ENCODE data around the gene PEDS1. TPM values are rescaled to one million over a fixed set of nuclear protein-coding genes. Genes with fewer than 3 reads are reported as not detected.

PEDS1 gene
- total and polyA plus RNA-seq, 2 of the 13 experiments (the other 11 are each of a cell fraction or from before 2014, with no cell fraction given), result 30.5 to 93.9 TPM

DNA sequence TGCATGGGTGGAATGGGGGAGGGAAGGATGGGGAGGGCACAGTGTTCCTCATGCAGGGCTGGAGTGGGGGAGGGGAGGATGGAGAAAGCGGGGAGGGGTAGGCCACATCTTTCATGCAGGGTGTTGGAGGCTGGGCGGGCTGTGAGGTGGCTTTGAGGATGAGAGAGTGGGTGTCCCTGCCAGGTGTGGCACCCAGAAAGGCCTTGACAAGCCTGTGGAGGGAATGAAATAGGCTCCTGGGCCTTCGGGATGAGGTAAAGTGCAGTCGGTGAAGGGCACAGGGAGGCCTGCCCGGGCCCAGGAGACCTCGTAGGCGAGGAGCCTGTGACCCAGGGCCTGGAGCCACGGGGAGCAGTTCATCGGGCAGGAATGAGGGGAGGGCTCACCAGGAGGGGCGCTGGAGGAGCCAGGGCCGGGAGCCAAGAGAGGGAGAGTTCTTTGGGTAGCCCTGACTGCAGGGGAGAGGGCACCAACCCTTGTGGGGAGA, 44.7 kb upstream of the PEDS1 start (continued):
- TF ChIP-seq, protein P1, sequence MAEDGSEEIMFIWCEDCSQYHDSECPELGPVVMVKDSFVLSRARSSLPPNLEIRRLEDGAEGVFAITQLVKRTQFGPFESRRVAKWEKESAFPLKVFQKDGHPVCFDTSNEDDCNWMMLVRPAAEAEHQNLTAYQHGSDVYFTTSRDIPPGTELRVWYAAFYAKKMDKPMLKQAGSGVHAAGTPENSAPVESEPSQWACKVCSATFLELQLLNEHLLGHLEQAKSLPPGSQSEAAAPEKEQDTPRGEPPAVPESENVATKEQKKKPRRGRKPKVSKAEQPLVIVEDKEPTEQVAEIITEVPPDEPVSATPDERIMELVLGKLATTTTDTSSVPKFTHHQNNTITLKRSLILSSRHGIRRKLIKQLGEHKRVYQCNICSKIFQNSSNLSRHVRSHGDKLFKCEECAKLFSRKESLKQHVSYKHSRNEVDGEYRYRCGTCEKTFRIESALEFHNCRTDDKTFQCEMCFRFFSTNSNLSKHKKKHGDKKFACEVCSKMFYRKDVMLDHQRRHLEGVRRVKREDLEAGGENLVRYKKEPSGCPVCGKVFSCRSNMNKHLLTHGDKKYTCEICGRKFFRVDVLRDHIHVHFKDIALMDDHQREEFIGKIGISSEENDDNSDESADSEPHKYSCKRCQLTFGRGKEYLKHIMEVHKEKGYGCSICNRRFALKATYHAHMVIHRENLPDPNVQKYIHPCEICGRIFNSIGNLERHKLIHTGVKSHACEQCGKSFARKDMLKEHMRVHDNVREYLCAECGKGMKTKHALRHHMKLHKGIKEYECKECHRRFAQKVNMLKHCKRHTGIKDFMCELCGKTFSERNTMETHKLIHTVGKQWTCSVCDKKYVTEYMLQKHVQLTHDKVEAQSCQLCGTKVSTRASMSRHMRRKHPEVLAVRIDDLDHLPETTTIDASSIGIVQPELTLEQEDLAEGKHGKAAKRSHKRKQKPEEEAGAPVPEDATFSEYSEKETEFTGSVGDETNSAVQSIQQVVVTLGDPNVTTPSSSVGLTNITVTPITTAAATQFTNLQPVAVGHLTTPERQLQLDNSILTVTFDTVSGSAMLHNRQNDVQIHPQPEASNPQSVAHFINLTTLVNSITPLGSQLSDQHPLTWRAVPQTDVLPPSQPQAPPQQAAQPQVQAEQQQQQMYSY (CRISPR knock-in tag; IDR thresholded peaks at IDR 0.05), result no peak
- TF ChIP-seq GABPB1 (CRISPR knock-in tag; IDR thresholded peaks at IDR 0.05), result peak; percentile 25; the same call in 1 of the 2 replicates
- no peak for TF ChIP-seq SAP130 (CRISPR knock-in tag; IDR thresholded peaks at IDR 0.05; ENCODE audit: low read depth)
- TF ChIP-seq BRD4 (CRISPR knock-in tag; IDR thresholded peaks at IDR 0.05), result no peak
- TF ChIP-seq ZNF143 (CRISPR knock-in tag; IDR thresholded peaks at IDR 0.05), result no peak
- TF ChIP-seq HNRNPLL (IDR thresholded peaks at IDR 0.05; ENCODE audit: low read depth, low read length, poor library complexity, severe bottlenecking), result peak; percentile 14
- TF ChIP-seq MTF1 (CRISPR knock-in tag; IDR thresholded peaks at IDR 0.05), result no peak
- TF ChIP-seq ZNF234 (CRISPR knock-in tag; conservative IDR thresholded peaks at IDR 0.05), result no peak
- TF ChIP-seq ZFP90 (CRISPR knock-in tag; IDR thresholded peaks at IDR 0.05; ENCODE audit: borderline replicate concordance), result no peak
- no peak for TF ChIP-seq NFKB2 (CRISPR knock-in tag; IDR thresholded peaks at IDR 0.05; ENCODE audit: borderline replicate concordance)
- TF ChIP-seq, protein P2, sequence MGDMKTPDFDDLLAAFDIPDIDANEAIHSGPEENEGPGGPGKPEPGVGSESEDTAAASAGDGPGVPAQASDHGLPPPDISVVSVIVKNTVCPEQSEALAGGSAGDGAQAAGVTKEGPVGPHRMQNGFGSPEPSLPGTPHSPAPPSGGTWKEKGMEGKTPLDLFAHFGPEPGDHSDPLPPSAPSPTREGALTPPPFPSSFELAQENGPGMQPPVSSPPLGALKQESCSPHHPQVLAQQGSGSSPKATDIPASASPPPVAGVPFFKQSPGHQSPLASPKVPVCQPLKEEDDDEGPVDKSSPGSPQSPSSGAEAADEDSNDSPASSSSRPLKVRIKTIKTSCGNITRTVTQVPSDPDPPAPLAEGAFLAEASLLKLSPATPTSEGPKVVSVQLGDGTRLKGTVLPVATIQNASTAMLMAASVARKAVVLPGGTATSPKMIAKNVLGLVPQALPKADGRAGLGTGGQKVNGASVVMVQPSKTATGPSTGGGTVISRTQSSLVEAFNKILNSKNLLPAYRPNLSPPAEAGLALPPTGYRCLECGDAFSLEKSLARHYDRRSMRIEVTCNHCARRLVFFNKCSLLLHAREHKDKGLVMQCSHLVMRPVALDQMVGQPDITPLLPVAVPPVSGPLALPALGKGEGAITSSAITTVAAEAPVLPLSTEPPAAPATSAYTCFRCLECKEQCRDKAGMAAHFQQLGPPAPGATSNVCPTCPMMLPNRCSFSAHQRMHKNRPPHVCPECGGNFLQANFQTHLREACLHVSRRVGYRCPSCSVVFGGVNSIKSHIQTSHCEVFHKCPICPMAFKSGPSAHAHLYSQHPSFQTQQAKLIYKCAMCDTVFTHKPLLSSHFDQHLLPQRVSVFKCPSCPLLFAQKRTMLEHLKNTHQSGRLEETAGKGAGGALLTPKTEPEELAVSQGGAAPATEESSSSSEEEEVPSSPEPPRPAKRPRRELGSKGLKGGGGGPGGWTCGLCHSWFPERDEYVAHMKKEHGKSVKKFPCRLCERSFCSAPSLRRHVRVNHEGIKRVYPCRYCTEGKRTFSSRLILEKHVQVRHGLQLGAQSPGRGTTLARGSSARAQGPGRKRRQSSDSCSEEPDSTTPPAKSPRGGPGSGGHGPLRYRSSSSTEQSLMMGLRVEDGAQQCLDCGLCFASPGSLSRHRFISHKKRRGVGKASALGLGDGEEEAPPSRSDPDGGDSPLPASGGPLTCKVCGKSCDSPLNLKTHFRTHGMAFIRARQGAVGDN (CRISPR knock-in tag; IDR thresholded peaks at IDR 0.05), result peak; percentile 47
- no peak for TF ChIP-seq EHMT2 (IDR thresholded peaks at IDR 0.05; ENCODE audit: borderline replicate concordance, low read depth, low read length)
- TF ChIP-seq ZNF850 (CRISPR knock-in tag; conservative IDR thresholded peaks at IDR 0.05), result no peak
- TF ChIP-seq ELF4 (CRISPR knock-in tag; IDR thresholded peaks at IDR 0.05; ENCODE audit: borderline replicate concordance), result no peak
- TF ChIP-seq, protein P3, sequence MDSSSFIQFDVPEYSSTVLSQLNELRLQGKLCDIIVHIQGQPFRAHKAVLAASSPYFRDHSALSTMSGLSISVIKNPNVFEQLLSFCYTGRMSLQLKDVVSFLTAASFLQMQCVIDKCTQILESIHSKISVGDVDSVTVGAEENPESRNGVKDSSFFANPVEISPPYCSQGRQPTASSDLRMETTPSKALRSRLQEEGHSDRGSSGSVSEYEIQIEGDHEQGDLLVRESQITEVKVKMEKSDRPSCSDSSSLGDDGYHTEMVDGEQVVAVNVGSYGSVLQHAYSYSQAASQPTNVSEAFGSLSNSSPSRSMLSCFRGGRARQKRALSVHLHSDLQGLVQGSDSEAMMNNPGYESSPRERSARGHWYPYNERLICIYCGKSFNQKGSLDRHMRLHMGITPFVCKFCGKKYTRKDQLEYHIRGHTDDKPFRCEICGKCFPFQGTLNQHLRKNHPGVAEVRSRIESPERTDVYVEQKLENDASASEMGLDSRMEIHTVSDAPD (CRISPR knock-in tag; IDR thresholded peaks at IDR 0.05), result no peak
- TF ChIP-seq KDM3A (CRISPR knock-in tag; IDR thresholded peaks at IDR 0.05; ENCODE audit: low read depth), result no peak
- no peak for TF ChIP-seq CCAR2 (optimal IDR thresholded peaks at IDR 0.05; ENCODE audit: low read depth, low read length)
- TF ChIP-seq ZNF749 (CRISPR knock-in tag; IDR thresholded peaks at IDR 0.05; ENCODE audit: borderline replicate concordance), result no peak
- no peak for TF ChIP-seq ZNF136 (CRISPR knock-in tag; IDR thresholded peaks at IDR 0.05; ENCODE audit: low read depth)
- no peak for TF ChIP-seq ZNF460 (CRISPR knock-in tag; IDR thresholded peaks at IDR 0.05; ENCODE audit: borderline replicate concordance)
- TF ChIP-seq IKZF4 (CRISPR knock-in tag; IDR thresholded peaks at IDR 0.05; ENCODE audit: borderline replicate concordance, low read depth, not compliant biosample characterization), result no peak

All from HepG2 (cell line).